NT2/D1 (cell line): ENCODE measurements around the gene ZNF202.

Experiments used
- DNase-seq: peaks from one replicate; pipeline ENCODE4 v3.0.0-alpha.2; 2011; ENCODE audit warnings: low read depth, low spot score
- H3K27me3 ChIP-seq: 2 replicates; pipeline ENCODE4 v1.6.0; 2011; ENCODE audit warnings: mild to moderate bottlenecking; ENCODE audit not compliant: insufficient read length, insufficient read depth
- H3K36me3 ChIP-seq: 2 replicates; pipeline ENCODE4 v1.6.1; 2011; ENCODE audit warnings: mild to moderate bottlenecking, low read length, mixed read lengths; ENCODE audit not compliant: insufficient read depth, insufficient read length
- H3K4me1 ChIP-seq: 2 replicates; pipeline ENCODE4 v1.5.1; 2011; ENCODE audit not compliant: insufficient read depth, insufficient read length
- H3K4me3 ChIP-seq: 2 replicates; pipeline ENCODE4 v1.5.1; 2011; ENCODE audit warnings: low read depth; ENCODE audit not compliant: insufficient read length
- H3K9ac ChIP-seq: 2 replicates; pipeline ENCODE4 v1.6.0; 2011; ENCODE audit warnings: low read depth; ENCODE audit not compliant: insufficient read length
- H3K9me3 ChIP-seq: 2 replicates; pipeline ENCODE4 v1.5.1; 2011; ENCODE audit warnings: mild to moderate bottlenecking, low read length; ENCODE audit not compliant: insufficient read depth
- SUZ12 ChIP-seq: IDR thresholded peaks from 2 replicates; pipeline ENCODE4 v1.6.1; 2011; ENCODE audit not compliant: insufficient read length, insufficient read depth; ENCODE audit errors: extremely low read depth
- YY1 ChIP-seq: IDR thresholded peaks from 2 replicates; pipeline ENCODE4 v1.6.1; 2011; ENCODE audit not compliant: insufficient read length, insufficient read depth
- ZNF274 ChIP-seq: IDR thresholded peaks from 2 replicates; pipeline ENCODE4 v1.6.1; 2011; ENCODE audit warnings: mild to moderate bottlenecking, low read depth, low read length

Gene ZNF202

GRCh38 chr11:123707606-123708205 lies 33.8 kb downstream of the ZNF202 start:
- no peaks in the 10 kb centered on the region for H3K27me3 ChIP-seq
- H3K9me3 ChIP-seq: no peaks in the 10 kb centered on the region
- H3K4me3 ChIP-seq: no peak overlapping the region
- H3K4me1 ChIP-seq: no peaks in the 10 kb centered on the region
- no peaks in the 10 kb centered on the region for H3K36me3 ChIP-seq
- no peak for TF ChIP-seq YY1
- TF ChIP-seq SUZ12: no peak
- no peak for TF ChIP-seq ZNF274
- peak; percentile 57 for DNase-seq
- H3K9ac ChIP-seq: no peak overlapping the region

DNA sequence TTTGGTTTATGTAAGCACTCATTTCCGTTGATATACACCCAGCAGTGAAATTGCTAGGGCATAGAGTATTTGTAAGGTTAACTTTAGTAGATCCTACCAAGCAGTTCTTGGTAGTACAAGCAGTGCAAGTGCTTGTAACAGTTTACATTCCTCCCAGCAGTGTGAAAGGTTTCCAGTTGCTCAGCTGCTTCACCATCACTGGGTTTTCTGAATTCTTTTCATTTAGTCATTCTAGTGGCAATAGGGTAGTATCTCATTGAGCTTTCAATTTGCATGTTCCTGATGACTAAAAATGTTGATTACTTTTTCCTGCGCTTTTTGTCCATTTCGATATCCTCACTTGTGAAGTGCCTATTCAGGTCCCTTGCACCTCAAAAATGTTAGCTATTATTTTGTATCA lies 34.3 kb downstream of the ZNF202 start:
- DNase-seq: no peak
- no peaks in the 10 kb centered on the region for H3K4me1 ChIP-seq
- H3K9ac ChIP-seq: no peak overlapping the region
- H3K9me3 ChIP-seq: no peaks in the 10 kb centered on the region
- no peak overlapping the region for H3K4me3 ChIP-seq
- no peaks in the 10 kb centered on the region for H3K36me3 ChIP-seq
- no peaks in the 10 kb centered on the region for H3K27me3 ChIP-seq
- TF ChIP-seq ZNF274 (no peak), SUZ12 (no peak), YY1 (no peak)

DNA sequence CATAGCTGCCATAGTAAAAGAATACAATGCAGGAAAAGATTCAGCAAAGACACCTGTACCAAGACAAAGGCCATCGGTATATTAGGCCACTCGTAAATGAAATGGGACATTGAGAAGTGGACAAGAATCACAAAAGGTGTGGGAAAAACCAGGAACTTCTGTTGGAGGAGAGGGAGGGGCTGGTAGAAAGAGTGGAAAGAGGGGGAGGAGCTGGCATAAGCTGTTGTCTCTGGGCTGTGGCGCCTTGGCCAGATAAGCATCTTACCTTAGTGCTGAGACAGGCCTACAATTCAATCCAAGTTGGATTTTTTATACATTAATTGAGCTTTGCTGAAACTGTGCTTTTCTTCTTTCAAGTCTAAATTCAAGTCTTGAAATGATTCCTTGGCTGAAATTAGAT lies 37.1 kb downstream of the ZNF202 start:
- DNase-seq: no peak
- Histone ChIP-seq H3K36me3 (no peaks in the 10 kb centered on the region), H3K9me3 (no peaks in the 10 kb centered on the region), H3K4me1 (no peaks in the 10 kb centered on the region), H3K9ac (no peak overlapping the region), H3K27me3 (no peaks in the 10 kb centered on the region), H3K4me3 (no peak overlapping the region)
- TF ChIP-seq YY1 (no peak), ZNF274 (no peak), SUZ12 (no peak)

- no peaks in the 10 kb centered on the region for H3K9me3 ChIP-seq
- no peak overlapping the region for H3K9ac ChIP-seq
- TF ChIP-seq YY1 (no peak), SUZ12 (no peak), ZNF274 (no peak)
- no peak for DNase-seq
- H3K36me3 ChIP-seq: no peaks in the 10 kb centered on the region
- no peak overlapping the region for H3K4me3 ChIP-seq
- H3K27me3 ChIP-seq: no peaks in the 10 kb centered on the region
- no peaks in the 10 kb centered on the region for H3K4me1 ChIP-seq
These were observed 38.8 kb downstream of the ZNF202 start for GRCh38 chr11:123702696-123703095.

DNA sequence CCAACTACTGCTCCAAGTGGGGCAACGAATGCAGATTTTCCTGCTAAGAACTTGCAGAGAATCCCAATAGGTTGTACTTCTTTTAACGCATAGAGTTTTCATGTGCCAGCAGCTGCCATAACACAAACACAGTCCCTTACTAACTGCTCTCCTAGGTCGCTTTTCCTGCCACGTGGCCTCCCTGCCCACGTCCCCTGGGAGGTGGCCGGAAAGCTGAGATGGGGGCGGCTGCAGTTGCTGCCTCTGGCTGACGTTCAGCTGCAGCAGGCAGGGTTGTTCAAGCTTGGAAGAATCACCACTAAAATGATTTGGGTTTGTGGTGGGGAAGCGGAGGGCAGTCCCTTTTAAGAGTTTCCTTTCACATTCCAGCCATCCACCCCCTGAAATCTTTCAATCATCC lies 39.3 kb downstream of the ZNF202 start:
- no peak for DNase-seq
- TF ChIP-seq YY1: no peak
- TF ChIP-seq SUZ12: no peak
- TF ChIP-seq ZNF274: no peak
- no peaks in the 10 kb centered on the region for H3K36me3 ChIP-seq
- no peaks in the 10 kb centered on the region for H3K4me1 ChIP-seq
- H3K9me3 ChIP-seq: no peaks in the 10 kb centered on the region
- H3K4me3 ChIP-seq: no peak overlapping the region
- H3K9ac ChIP-seq: no peak overlapping the region
- no peaks in the 10 kb centered on the region for H3K27me3 ChIP-seq

DNA sequence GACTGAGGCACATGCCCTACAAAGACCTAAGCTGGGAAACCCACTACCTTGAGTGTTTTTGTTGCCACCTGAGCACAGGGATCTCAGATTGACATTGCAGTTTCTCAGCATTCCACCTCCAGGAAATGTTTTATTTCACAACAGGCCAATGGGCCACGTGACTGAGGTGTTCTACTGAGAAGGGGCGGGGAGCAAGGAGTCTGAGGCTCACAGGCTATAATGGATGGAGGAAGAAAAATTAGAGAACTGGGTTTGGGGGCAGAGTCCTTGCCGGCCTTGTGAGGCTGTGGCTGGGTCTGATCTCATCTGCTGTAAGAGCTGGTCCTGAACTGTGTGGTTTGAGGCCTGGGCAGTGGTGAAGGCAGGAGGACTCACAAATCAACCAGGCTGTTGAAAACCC lies 40.7 kb downstream of the ZNF202 start:
- TF ChIP-seq SUZ12 (no peak), YY1 (no peak), ZNF274 (no peak)
- no peaks in the 10 kb centered on the region for H3K36me3 ChIP-seq
- H3K27me3 ChIP-seq: no peaks in the 10 kb centered on the region
- H3K4me1 ChIP-seq: no peaks in the 10 kb centered on the region
- no peak overlapping the region for H3K4me3 ChIP-seq
- DNase-seq: no peak
- H3K9me3 ChIP-seq: no peaks in the 10 kb centered on the region
- H3K9ac ChIP-seq: no peak overlapping the region

- Histone ChIP-seq H3K27me3 (no peaks in the 10 kb centered on the region), H3K4me1 (no peaks in the 10 kb centered on the region), H3K9ac (no peak overlapping the region), H3K4me3 (no peak overlapping the region), H3K9me3 (no peaks in the 10 kb centered on the region), H3K36me3 (no peaks in the 10 kb centered on the region)
- TF ChIP-seq SUZ12 (no peak), YY1 (no peak), ZNF274 (no peak)
- DNase-seq: no peak
These were observed 42.8 kb downstream of the ZNF202 start for GRCh38 chr11:123698546-123699127.

DNA sequence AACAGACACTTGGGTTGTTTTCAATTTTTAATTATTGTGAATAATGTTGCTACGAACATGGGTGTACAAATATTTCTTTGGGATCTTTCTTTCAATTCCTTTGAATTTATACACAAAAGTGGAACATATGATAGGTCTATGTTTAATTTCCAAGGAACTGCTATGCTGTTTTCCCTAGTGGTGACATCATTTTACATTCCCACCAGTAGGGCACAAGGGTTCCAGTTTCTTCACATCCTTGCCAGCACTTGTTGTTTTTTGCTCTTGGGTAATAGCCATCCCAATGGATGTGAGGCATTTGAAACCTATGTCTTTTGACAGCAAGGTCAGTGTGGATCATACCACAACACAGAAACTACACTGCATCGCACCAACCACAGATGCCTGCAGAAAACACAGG lies 45.3 kb downstream of the ZNF202 start:
- no peak for DNase-seq
- Histone ChIP-seq H3K36me3 (no peaks in the 10 kb centered on the region), H3K4me1 (no peaks in the 10 kb centered on the region), H3K27me3 (no peaks in the 10 kb centered on the region), H3K4me3 (no peak overlapping the region), H3K9ac (no peak overlapping the region), H3K9me3 (no peaks in the 10 kb centered on the region)
- TF ChIP-seq SUZ12: no peak
- TF ChIP-seq YY1: no peak
- no peak for TF ChIP-seq ZNF274
